H4 (cell line): ENCODE measurements around the gene E2F4. TPM values are rescaled to one million over a fixed set of nuclear protein-coding genes. Genes with fewer than 3 reads are reported as not detected.
A peak's percentile ranks its signal among the peaks of the same experiment; 100 is the strongest.

Source experiments
- DNase-seq: peaks from one replicate; pipeline ENCODE4 v3.0.0-alpha.2; 2015; ENCODE audit warnings: low spot score
- total RNA-seq: library from RNA; depleted of rRNA; stranded (reverse); fragments of >200 nt; shearing (Covaris generic); gene quantifications from 2 replicates; pipeline ENCODE4 v1.2.3, GENCODE V29; 2014; rRNA removed

The E2F4 gene
- total RNA-seq, result 78.4 and 80.7 TPM in 2 replicates

- peak; percentile 93 for DNase-seq
Observed at GRCh38 chr16:67191995-67192681, at the start of gene E2F4. E2F4 (plus strand) TSS chr16:67192155; CDS start chr16:67192228, 73 bp downstream.

GRCh38 chr16:67142342-67142741 is 49.6 kb upstream of the E2F4 start:
- no peak for DNase-seq

- no peak for DNase-seq
Observed at GRCh38 chr16:67144943-67145342, 47.0 kb upstream of the E2F4 start.

GRCh38 chr16:67145746-67146145 is 46.2 kb upstream of the E2F4 start:
- DNase-seq, result no peak

- DNase-seq, result no peak
Observed at GRCh38 chr16:67146523-67147357, 45.2 kb upstream of the E2F4 start.

GRCh38 chr16:67147437-67148140 is 44.4 kb upstream of the E2F4 start:
- no peak for DNase-seq

GRCh38 chr16:67148221-67148620 is 43.7 kb upstream of the E2F4 start:
- DNase-seq, result no peak

GRCh38 chr16:67148656-67149275 is 43.2 kb upstream of the E2F4 start:
- DNase-seq, result no peak

- no peak for DNase-seq
Observed at GRCh38 chr16:67149276-67150046, 42.5 kb upstream of the E2F4 start.

GRCh38 chr16:67150047-67150832 is 41.7 kb upstream of the E2F4 start:
- DNase-seq, result no peak

GRCh38 chr16:67150833-67151396 is 41.0 kb upstream of the E2F4 start, which contains the start of gene B3GNT9:
B3GNT9 (minus strand) TSS chr16:67150998; CDS start chr16:67150485, 513 bp downstream.
- peak; percentile 54 for DNase-seq

- no peak for DNase-seq
Observed at GRCh38 chr16:67151431-67152097, 40.4 kb upstream of the E2F4 start.

GRCh38 chr16:67154578-67155294 is 37.2 kb upstream of the E2F4 start:
- no peak for DNase-seq

GRCh38 chr16:67155295-67156142 is 36.4 kb upstream of the E2F4 start:
- no peak for DNase-seq

- no peak for DNase-seq
Observed at GRCh38 chr16:67156143-67156844, 35.7 kb upstream of the E2F4 start.

GRCh38 chr16:67157106-67157748 is 34.7 kb upstream of the E2F4 start:
- DNase-seq, result no peak
